CD4-positive, alpha-beta T cell treated with Interleukin-15 for 1 hour (primary cell): ENCODE measurements around the gene EIF5A.

Experiments
- DNase-seq: peaks from one replicate; pipeline ENCODE4 v3.0.0-alpha.2; 2020

The EIF5A gene

DNA sequence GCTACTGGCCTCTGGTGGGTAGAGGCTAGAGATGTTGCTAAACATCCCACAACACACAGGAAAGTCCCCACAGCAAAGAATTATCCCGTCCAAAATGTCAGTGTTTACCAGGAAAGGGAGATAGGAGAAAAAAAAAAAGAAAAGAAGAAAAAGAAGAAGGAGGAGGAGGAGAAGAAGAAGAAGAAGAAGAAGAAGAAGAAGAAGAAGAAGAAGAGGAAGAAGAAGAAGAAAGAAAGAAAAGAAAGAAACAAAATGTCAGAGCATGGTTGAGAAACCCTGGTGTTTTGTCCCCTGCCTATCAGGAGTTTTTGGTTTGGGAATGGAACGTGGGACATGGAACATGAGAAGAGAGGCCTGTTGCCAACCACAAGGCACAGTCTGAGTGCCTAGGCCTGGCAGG lies 50.0 kb downstream of the EIF5A start:
- DNase-seq, result no peak

DNA sequence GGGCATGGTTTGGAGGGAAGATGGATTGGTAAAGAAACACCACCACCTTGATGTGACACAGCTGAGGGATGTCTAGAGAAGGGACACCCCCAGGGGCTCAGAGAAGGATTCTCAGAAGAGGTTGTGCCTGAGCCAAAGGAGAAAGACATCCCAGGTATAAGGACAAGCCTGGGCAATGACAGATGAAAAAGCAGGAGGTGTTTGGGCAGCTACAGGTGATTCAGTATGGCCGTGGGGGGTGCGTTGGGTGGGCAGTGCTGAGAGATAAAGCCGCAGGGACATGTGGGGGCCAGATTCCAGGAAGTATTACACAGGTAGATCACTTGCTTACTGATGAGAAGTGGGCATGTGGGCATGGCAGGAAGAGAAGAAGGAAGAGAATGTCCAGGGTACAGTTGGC lies 54.5 kb downstream of the EIF5A start:
- no peak for DNase-seq
